NCI-H146 treated with DMSO at 0.1 percent for 48 hours (cell line): Measurements from ENCODE around the gene ARHGAP26.

Experiments
- DNase-seq: peaks from one replicate; lab custom pipeline; 2025; ENCODE audit not compliant: unreplicated experiment; lab: John Stamatoyannopoulos, UW

The ARHGAP26 gene

DNA sequence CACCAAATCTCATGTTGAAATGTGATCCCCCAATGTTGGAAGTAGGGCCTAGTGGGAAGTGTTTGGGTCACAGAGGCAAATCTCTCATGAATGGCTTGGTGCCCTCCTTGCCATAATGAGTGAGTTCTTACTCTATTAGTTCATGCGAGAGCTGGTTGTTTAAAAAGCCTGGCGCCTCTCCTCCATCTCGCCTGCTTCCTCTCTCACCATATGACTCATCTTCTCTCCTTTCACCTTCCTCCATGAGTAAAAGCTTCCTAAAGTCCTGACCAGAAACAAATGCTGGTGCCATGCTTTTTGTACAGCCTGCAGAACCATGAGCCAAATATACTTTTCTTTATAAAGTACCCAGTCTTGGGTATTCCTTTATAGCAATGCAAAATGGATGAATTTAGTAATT, 20.9 kb upstream of the ARHGAP26 start:
- DNase-seq: no peak

DNA sequence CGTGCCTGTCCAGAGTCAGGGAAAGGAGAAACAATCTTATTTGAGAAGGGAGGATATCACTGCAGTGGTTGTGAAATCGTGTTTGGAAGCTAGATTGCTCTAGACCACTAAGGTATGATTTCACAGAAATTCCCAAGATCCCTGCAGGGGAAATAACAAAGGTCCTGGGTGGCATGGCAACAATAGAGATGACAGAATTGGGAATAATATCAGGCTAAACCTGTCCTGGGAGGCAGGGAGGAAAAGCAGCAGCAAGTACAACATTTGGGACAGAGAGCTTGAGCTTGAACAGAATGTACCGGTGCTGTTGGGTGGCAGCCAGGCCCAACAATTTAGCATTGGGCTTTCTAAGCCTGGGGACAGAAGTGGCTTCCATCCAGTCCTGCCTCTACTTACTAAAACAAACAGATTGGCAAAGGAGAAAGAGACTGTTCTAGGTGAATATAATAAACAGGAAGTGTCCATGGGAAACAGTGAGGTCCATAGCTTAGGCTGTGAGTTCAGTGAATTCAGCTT, 17.0 kb upstream of the ARHGAP26 start:
- no peak for DNase-seq

DNA sequence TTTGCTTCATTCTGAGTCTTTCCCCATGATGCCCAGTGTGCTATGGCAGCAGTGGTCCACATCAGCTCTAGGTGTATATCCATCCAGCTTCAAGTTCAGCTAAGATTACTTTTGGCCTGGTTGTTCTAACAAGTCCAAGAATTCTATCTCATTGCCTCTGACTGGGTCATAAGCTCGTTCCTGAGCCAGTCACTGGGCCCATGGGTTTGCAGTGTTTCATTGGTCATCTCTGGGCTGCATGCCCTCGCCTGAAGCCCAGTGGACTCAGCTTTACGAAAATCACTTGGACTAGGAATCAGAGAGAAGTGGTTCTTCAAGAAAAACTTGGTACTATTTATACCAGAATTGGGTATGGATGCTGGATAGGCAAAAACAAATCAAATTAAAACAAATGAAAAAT, 16.1 kb upstream of the ARHGAP26 start:
- DNase-seq: no peak

DNA sequence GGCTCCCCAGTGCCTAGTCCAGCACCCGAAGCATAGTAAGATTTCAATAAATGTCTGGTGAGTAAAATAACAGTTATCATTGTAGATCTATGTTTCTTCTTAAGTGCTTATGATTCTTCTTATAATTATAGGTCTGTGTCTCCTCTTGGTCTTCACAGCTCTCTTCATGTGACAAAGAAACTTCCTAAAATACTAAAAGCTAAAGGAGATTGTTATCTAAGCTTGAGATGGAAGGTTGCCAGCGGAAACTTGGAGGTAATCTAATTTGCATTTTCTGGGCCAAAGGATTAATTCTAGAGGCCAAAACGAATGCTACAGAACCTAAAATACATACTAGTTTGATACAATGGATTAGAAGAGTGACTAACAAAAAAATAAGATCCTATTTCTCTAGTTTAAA, 13.6 kb upstream of the ARHGAP26 start:
- DNase-seq: no peak

DNA sequence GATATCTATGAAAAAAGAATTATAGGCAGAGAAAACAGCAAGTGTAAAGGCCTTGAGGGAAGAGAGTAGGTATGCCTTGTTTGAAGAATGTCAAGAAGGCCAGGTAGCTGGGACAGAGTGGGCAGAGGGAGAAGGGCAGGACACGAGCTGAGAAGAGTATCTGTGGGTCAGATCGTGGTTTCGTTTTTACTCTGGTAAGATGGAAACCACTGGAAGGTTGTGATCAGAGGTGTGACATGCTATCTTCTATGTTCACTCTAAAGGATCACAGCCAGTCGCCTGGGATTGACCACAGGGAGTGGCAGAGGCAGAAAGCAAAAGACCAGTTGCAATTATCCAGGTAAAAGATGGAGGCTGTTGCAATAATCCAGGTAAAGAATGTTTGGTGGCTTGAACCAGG, 12.6 kb upstream of the ARHGAP26 start:
- no peak for DNase-seq

DNA sequence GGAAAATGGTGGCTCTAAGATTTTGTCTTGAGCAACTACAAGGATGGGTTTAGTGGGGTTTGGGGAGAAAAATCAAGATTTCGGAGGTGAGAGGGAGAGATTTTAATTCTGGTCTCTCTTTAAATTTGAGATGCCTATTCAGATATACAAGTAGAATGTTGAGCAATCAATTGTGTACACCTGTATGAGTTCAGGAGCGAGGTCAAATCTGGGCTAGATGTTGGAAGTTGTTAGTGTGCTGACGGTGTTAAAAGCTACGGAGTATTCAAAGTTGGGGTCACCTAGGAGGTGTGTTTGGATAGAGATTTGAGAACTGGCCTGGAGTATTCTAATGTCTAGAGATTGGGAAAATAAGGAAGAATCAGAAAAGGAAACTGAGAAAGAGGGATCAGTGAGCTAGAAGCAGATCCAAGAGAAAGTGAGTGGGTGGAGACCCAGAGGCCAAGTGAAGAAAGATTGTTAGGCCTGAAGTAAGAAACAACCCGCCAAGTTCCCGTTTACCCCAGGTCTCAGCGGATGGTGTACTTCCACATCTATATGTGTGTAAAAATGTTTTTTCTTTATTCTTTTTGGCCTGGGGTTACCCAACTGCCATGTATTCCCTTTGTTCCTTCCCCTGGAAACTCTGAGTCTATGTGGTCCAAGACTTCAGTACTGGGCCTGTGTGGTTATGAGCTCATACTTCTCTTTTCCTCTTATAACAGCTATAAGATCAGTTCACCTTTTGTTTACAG, 11.9 kb upstream of the ARHGAP26 start:
- no peak for DNase-seq

DNA sequence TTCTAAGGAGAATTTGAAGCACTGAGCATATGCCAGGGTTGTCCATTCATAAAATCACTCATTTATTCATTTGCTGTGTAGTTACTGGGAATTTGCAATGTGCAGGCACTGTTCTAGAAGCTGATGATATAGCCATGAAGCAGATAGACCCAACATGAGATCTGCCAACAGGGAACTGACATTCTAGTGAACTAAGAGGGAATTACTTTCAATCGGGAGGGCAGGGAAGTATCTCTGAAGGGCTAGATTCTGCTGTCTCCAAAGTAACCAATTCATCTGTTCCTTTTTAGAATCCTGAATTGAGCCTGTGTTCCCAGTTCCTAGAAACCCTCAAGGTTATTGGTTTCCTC, 11.4 kb upstream of the ARHGAP26 start:
- DNase-seq: no peak

DNA sequence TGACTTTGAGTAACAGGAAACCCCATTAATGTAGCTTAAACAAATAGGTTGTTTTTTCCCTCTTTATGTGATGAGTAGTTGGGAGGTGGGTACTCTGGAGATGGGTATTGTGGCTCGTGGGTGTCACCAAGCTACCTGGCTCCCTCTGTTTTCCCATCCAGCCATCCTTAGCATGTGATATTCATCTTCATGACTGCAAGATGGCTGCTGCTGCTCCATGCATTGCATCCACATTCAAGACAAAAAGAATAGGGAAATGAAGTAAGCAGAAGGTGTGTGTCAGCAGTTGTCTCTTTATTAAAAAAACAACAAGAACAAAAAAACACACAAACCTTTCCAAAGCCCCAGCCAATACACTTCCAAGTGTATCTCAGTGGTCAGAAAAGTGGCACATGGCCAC, 6.5 kb upstream of the ARHGAP26 start:
- no peak for DNase-seq

DNA sequence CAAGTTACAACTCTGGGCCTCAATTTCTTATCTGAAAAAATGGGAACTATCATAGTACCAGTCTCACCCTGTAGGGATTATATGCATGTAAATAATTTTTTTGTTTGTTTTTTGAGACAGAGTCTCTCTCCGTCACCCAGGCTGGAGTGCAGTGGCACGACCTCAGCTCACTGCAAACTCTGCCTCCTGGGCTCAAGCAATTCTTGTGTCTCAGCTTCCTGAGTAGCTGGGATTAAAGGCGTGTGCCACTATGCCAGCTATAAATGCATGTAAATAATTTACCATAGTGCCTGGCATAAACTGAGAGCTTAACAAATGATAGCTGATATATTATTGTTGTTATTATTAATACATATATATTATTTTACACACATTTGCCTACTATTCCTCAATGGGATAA, 3.0 kb upstream of the ARHGAP26 start:
- no peak for DNase-seq

DNA sequence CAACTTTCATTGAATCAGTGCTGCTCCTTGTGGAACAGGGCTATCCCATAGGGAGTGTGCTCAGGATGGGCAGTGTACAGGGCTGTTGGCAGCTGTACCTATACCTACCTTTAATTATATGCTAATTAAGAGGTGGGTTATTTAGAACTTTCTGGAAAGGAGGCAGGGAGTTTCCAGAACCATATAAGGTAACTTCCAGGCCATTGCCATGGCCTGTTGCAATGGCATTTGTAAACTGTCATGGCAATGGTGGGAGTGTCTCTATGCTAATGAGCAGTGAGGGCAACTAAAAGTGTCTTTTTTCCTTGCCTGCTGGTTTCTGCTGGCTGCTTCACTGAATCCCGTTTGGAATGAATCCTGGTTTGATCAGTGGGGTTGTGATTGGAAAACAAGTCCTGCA, 2.3 kb upstream of the ARHGAP26 start:
- DNase-seq: no peak

DNA sequence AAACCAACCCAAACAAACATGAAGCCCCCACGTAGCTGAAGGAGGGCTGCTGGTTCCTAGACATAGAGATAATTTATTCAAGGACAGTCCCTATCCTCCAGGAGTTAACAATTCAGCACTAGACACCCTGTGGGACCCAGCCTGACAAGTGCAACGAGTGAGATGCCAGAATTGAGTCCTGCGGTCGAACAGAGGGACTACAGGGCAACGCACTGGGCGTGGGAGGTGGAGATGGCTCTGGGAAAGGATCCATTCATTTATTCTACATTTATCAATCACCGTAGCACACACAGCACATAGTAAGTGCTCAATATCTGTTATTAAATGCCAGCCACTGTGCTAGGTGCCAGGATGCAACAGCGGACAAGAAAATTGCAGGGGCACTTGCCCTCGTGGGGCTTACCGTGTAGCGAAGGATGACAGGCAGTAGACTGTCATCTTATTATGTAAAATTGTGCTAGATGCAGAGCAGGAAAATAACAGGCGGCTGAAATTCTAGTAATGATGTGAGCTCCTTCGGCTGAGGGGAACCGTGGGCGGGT, 855 bp upstream of the ARHGAP26 start:
- DNase-seq: no peak

DNA sequence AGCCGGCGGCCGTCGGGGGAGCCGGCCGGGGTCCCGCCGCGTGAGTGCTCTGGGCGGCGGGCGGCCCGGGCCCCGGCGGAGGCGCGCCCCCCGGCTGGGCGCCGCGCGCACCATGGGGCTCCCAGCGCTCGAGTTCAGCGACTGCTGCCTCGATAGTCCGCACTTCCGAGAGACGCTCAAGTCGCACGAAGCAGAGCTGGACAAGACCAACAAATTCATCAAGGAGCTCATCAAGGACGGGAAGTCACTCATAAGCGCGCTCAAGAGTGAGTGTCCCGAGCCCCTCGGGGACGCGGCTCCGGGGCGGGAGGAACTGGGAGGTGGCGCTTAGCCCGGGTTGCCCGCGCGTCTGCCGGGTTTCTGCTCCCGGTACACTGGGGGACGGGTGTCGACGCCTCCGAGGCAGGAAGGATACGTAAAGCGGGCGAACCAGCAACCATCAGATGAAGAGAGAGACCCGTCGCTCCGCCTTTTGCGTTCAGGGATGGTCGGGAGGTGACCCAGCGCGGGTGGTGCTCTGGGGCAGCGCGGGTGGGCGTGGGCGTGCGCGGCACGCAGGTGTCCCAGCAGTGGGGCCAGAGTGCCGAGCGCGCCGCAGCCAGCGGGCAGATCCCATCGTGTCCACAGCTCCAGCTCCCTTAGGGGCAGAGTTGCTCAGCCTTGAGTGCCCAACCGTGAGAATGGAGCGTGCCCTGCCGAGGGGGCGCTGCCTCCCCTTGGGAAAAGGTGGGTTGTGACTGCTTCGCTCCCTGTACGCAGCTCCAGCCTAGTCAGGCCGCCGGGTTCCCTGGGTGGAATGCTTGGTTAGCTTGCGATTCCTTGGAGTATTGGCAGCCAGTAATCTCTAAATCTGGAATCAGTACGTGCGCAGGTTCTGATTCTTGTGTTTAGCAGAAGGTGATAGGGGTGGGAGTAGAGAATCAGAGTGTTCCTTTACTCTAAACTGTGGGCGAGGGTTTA, 753 bp downstream of the ARHGAP26 start:
- DNase-seq: no peak

DNA sequence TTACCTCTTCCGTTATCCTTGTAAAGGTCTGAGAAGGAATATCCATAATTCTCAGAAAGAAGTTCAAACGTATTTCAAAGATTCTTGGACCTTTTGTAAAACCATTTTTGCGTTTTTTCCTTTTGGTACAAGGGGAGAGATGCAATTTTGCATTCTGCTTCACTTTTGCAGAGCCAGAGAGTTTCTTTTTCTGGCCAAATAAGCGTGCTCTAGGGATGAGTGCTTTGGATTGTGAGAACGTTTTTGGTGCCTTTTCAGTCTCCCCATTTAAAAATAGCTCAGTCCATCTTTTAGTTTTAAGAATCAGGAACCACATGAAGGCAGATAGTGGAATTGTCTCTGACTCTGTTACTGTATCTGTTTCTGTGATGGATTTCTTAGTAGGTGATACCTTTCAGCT, 1.5 kb downstream of the ARHGAP26 start:
- no peak for DNase-seq

DNA sequence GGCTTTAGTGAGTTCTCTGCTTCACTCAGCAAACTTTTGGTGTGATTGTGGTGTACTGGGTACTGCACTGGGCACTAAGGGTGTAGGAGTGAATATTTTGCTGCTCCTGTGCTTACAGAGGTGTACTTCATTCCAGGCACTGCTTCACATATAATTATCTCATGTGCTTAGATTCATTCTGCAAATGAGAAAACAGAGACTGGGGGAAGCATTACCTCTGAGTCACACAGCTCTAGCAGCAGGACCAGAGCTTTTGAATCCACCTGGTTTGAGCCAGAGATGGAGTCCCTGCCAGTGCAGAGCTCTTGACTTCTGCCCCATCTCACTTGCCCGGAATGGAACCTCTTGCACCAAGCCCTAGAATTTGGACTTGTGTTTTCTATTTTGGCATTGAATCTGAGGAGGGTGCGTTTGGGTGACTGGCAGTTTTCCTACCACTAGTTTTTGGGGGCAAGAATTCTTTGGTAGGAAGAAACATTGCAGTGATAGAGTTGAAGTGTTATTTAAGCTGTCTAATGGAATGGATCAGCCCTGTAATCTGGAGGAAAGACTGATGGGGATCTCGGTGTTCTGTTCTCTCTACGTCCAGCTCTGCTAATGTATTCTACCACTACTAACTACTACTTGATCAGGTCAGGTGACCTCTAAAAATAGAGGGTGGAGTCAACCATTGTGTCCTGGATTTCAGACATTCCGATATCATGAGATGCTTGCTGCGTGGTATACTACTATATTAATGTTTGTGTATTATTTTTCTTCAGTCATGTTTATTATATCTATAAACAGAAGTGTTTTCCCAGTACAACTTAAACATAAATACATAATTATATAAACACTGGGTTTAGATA, 2.5 kb downstream of the ARHGAP26 start:
- no peak for DNase-seq

DNA sequence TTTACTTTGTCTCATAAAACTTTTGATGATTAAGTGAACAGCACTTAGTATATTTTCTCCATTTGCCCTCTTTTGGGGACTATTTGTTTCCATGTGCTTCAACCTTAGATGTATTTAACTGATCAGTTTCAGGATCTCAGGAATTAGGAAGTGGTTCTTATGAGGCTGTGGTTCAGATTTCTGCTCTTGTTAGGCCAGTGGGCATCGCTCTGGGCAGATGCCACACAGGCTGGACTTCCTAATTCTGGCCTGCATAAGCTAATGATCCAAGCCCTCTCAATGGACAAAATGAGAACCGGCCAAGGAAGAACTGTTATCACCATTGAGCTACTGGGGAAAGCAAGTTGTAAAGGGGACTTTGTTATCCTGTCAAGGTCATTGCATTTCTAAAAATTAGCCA, 6.9 kb downstream of the ARHGAP26 start:
- no peak for DNase-seq

DNA sequence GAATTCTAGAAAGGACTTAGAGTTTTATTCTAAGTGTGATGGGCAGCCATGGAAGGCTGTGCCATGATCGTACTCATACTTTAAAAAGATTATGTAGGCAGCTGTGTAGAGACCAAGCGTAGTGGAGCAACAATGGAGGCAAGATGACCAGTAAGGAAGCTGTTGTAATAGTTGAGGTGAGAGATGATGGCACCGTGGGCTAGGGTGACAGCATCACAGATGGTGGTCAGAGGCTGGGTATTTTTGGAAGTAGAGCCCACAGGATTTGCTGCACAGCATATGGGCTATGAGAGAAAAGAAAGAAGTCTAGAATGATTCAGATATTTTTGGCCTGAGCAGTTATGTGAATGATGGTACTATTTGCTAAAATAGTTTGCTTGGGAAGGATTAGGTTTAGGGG, 7.7 kb downstream of the ARHGAP26 start:
- no peak for DNase-seq

DNA sequence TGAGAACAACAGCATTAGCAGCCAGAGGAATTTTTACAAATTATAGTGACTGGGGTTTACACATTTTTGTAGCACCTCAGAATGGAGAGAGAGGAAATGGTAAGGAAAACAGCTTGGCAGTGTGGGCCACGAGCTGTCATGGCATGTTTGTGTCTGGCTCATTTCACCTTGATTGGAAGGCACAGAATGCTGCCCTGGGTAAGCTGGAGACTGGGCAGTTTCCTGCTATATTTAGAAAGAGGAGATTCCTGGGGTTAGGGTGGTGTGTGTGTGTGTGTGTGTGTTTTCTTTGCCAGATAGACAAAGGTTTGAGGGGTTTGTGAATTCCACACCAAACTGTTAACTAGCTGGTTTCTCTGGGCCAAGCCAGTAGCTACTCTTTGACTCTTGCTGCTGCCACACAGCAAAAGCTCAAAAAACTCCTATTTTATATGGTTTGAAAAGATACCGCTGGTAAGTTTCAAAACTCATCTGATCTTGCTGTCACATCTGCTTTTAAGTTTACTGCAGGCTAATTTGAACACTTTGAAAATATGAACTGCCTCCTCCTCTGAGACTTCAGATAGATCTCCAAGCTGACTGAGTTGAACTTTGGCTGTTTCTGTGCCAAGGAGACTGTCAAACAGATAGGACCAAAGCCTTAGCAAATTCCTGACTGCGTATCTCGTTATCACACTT, 9.1 kb downstream of the ARHGAP26 start:
- DNase-seq: no peak

DNA sequence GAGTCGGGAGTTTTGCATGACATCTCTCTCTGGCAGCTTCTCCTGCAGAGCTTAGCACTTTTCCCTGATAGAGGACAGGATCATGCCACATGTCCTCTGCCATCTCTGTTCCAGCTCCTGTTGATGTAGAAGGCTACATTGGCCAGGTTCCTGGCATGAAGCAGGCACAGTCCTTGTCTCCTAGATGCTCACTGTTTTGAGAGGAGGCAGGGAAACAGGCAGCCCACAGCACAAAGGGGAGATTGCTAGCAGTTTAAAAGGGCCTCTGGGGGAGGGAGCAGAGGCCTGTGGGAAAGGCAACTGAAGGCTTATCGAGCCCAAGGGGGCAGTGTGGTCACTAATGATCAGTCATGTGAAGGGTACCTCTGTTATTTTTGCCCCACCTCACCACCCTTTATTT, 10.7 kb downstream of the ARHGAP26 start:
- no peak for DNase-seq

DNA sequence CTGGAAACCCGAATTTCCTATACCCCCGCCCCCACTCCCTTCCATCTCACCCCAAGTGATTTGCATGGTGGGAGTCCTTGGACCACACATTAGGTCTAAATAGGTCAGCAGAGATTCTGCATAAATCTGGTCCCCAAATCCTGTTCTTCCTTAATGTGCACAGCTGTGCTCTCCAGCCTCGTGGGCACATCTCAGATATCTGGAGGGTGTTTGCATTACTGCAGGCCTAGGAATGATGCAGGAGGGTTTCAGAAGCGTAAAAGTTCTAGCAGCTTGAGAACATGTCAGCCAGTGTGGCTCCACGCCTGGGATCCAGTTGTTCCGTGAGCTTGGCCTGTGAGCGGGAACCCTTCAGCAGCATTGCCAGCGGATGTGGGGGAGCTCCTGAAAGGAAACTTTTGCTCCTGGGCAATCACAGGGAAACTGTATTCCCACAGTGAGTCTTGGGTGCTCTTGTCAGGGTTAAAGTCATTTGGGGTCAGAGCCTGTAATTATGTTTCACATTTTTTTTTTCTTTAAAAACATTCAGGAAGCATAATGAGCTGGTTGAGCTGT, 12.9 kb downstream of the ARHGAP26 start:
- DNase-seq: no peak
